Endothelial cell of umbilical vein (primary cell): Measurements from ENCODE around the gene GAB2. TPM values are rescaled to one million over a fixed set of nuclear protein-coding genes. Genes with fewer than 3 reads are reported as not detected.

Experiments
- BruUV-seq: library from RNA; stranded (reverse); fragments of 400-500 nt; replicated peaks from 2 replicates; lab custom pipeline; 2021; lab: Mats Ljungman, UMichigan
- CTCF ChIA-PET: fragments of 300-600, 350-600 bp; sonication (Branson Sonifier 250); formaldehyde crosslinking; loops from one replicate; lab custom pipeline; 2021; ENCODE audit warnings: antibody characterized with exemption, inconsistent platforms; lab: Charles Lee
- POLR2A ChIA-PET: fragments of 300-600, 350-600 bp; sonication (Branson Sonifier 250); formaldehyde crosslinking; loops from one replicate; lab custom pipeline; 2021; ENCODE audit warnings: antibody characterized with exemption, inconsistent platforms; lab: Charles Lee
- DNase-seq: peaks from one replicate; pipeline ENCODE4 v3.0.0-alpha.2; 2011; ENCODE audit warnings: low read depth, low spot score
- FAIRE-seq: peaks from 2 replicates; lab custom pipeline; 2011; peaks lifted over from hg19 to GRCh38; lab: Jason Lieb, UNC
- H2AFZ ChIP-seq: 2 replicates; pipeline ENCODE4 v1.6.0; 2012; ENCODE audit warnings: low read depth, low read length, control low read depth, inconsistent platforms
- H3K27ac ChIP-seq: 2 replicates; pipeline ENCODE4 v1.5.1; 2011; ENCODE audit warnings: low read depth, mild to moderate bottlenecking, control low read depth, low read length, moderate library complexity; ENCODE audit not compliant: insufficient read depth
- H3K27me3 ChIP-seq, 2 experiments: 2 replicates each; pipeline versions ENCODE4 v1.6.0 to v1.6.1; 2011; ENCODE audit warnings: low read length in 2 of 2, mixed read lengths in 1 of 2; ENCODE audit not compliant: control insufficient read depth in 2 of 2, insufficient read depth in 2 of 2
- H3K36me3 ChIP-seq, 2 experiments: 2 replicates in 1 of 2; 3 replicates in 1 of 2; pipeline ENCODE4 v1.5.1; 2011; ENCODE audit warnings: low read length in 2 of 2, mild to moderate bottlenecking in 1 of 2, moderate library complexity in 1 of 2; ENCODE audit not compliant: control insufficient read depth in 2 of 2, insufficient read depth in 2 of 2; ENCODE audit errors: extremely low read depth in 1 of 2
- H3K4me1 ChIP-seq: 3 replicates; pipeline ENCODE4 v1.5.1; 2011; ENCODE audit warnings: mild to moderate bottlenecking, low read length; ENCODE audit not compliant: control insufficient read depth, insufficient read depth; ENCODE audit errors: extremely low read depth
- H3K4me2 ChIP-seq: 2 replicates; pipeline ENCODE4 v1.6.1; 2011; ENCODE audit warnings: low read length, control low read depth, mixed read lengths; ENCODE audit not compliant: insufficient read depth
- H3K4me3 ChIP-seq, 3 experiments: fragments of 200-600 bp in 1 of 3; sonication (generic), shearing (Covaris generic) in 1 of 3; replicated peaks in 1 of 3; 2 replicates each; pipeline ENCODE4 v1.5.1; 2011 to 2016; ENCODE audit warnings: control low read depth in 3 of 3, low read length in 3 of 3, mild to moderate bottlenecking in 2 of 3, inconsistent platforms in 1 of 3, low read depth in 1 of 3, moderate library complexity in 1 of 3; ENCODE audit not compliant: insufficient read depth in 1 of 3
- H3K79me2 ChIP-seq: 2 replicates; pipeline ENCODE4 v1.6.0; 2012; ENCODE audit warnings: low read length, inconsistent platforms; ENCODE audit not compliant: control insufficient read depth, insufficient read depth
- H3K9ac ChIP-seq: replicated peaks from 2 replicates; pipeline ENCODE3; 2011; ENCODE audit warnings: low read length, control low read depth; ENCODE audit not compliant: insufficient read depth; ENCODE audit errors: extremely low read depth
- H3K9me1 ChIP-seq: replicated peaks from 3 replicates; pipeline ENCODE4 v1.6.0; 2011; ENCODE audit warnings: mild to moderate bottlenecking, low read length; ENCODE audit not compliant: control insufficient read depth, insufficient read depth; ENCODE audit errors: extremely low read depth
- H3K9me3 ChIP-seq: replicated peaks from 2 replicates; pipeline ENCODE4 v1.5.1; 2012; ENCODE audit warnings: low read length, inconsistent platforms; ENCODE audit not compliant: control insufficient read depth, insufficient read depth
- H4K20me1 ChIP-seq: replicated peaks from 2 replicates; pipeline ENCODE3; 2011; ENCODE audit warnings: mild to moderate bottlenecking, low read length; ENCODE audit not compliant: control insufficient read depth, insufficient read depth; ENCODE audit errors: extremely low read depth
- EZH2 ChIP-seq: IDR thresholded peaks from 2 replicates; pipeline ENCODE4 v1.6.1; 2012; ENCODE audit warnings: borderline replicate concordance, low read depth, mild to moderate bottlenecking, moderate library complexity, low read length, inconsistent platforms; ENCODE audit not compliant: severe bottlenecking
- FOS ChIP-seq: IDR thresholded peaks from 2 replicates; pipeline ENCODE4 v1.6.1; 2011; ENCODE audit warnings: mild to moderate bottlenecking, low read length, moderate library complexity, borderline replicate concordance; ENCODE audit not compliant: insufficient read depth
- POLR2A ChIP-seq: IDR thresholded peaks from 2 replicates; pipeline ENCODE4 v1.6.1; 2012; ENCODE audit warnings: low read depth, mild to moderate bottlenecking, control low read depth, low read length
- dilution Hi-C: fragments of 300-500 bp; cut with MboI; formaldehyde crosslinking; loops from one replicate; pipeline ENCODE4 v1.15.0; 2019; ENCODE audit warnings: low sequenced_read_pairs; ENCODE audit not compliant: extremely low pct_ligation_motif_present
- intact Hi-C: fragments of 100-400 bp; cut with micrococcal nuclease; formaldehyde crosslinking; loops from one replicate; pipeline ENCODE4 v1.10.0; 2022
- polyA plus RNA-seq, 4 experiments: library from polyadenylated mRNA; depleted of rRNA in 3 of 4; stranded (reverse) in 3 of 4; unstranded in 1 of 4; fragments of >200 nt; gene quantifications; 2 replicates each; pipeline versions ENCODE4 v1.2.1 to v1.2.3, GENCODE V29; 2011 to 2012; ENCODE audit warnings: missing spikeins in 1 of 4
- total RNA-seq: library from RNA; stranded (reverse); gene quantifications from 2 replicates; pipeline ENCODE4 v1.2.3, GENCODE V29; 2021
- TF ChIP-seq, protein P1 (sequence below), 2 donors: IDR thresholded peaks; 1 replicate in 1 of 2; 2 replicates in 1 of 2; pipeline ENCODE4 v1.5.1; 2011; ENCODE audit warnings: low read length in 2 of 2, mild to moderate bottlenecking in 2 of 2, moderate library complexity in 2 of 2, control low read depth in 1 of 2, inconsistent platforms in 1 of 2, low read depth in 1 of 2; ENCODE audit not compliant: insufficient read depth in 1 of 2; ENCODE audit errors: extremely low read depth in 1 of 2

The GAB2 gene
- total and polyA plus RNA-seq, 2 donors (not counting 3 experiments of a cell fraction or from before 2014, with no cell fraction given): 19.6 to 39.6 TPM

DNA sequence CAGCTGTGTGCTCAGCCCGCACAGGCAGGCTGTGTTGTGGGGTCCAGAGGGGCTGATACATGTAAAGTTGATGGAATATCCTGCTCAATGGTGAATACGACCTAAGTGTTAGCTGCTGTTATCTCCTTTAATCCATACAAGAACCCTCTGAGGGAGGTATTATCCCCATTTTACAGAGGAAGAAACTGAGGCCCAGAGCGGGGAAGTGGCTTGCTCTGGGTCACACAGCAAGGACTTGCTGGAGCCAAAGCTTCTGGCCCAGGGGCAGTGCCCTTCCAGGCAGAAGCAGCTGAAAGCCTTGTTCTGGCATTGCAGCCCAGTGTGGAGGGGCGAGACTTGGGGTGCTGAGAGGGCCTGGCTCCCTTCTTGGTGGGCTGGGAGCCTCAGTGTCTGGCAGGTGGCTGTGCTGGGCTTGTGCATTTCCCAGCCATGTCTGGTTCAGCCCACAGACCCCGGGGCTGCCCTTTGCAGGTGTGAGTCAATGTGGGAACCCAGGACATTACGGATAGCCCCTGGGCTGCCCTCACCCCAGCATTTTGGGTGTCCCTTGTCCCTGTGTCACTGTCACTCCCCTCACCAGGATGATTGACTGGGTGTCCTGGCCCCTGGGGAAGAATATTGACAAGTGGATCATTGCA, 218.5 kb downstream of the GAB2 start:
- Histone ChIP-seq H2AFZ (no peak overlapping the region), H3K9ac (no peak overlapping the region), H3K27me3 (no peaks in the 10 kb centered on the region), H3K27ac (no peak overlapping the region), H3K4me1 (peaks cover 5% of the 10 kb centered on the region), H3K9me1 (no peaks in the 10 kb centered on the region), H3K4me2 (no peak overlapping the region), H4K20me1 (no peaks in the 10 kb centered on the region), H3K36me3 (peaks cover 0 to 16% of the 10 kb centered on the region in 2 experiments), H3K9me3 (no peaks in the 10 kb centered on the region), H3K79me2 (no peaks in the 10 kb centered on the region), H3K4me3 (no peak overlapping the region)
- BruUV-seq: no TSS peak
- intact Hi-C loops (no loop called here), dilution Hi-C loops (no loop called here)
- FAIRE-seq (no peak), DNase-seq (no peak)
- ChIA-PET CTCF (interaction anchor here (2.3 kb wide), 1 partner anchor 365 kb away, joined by 9 read pairs; no protein-coding TSS in a partner anchor), POLR2A (no interaction called here)
- TF ChIP-seq, protein P1, sequence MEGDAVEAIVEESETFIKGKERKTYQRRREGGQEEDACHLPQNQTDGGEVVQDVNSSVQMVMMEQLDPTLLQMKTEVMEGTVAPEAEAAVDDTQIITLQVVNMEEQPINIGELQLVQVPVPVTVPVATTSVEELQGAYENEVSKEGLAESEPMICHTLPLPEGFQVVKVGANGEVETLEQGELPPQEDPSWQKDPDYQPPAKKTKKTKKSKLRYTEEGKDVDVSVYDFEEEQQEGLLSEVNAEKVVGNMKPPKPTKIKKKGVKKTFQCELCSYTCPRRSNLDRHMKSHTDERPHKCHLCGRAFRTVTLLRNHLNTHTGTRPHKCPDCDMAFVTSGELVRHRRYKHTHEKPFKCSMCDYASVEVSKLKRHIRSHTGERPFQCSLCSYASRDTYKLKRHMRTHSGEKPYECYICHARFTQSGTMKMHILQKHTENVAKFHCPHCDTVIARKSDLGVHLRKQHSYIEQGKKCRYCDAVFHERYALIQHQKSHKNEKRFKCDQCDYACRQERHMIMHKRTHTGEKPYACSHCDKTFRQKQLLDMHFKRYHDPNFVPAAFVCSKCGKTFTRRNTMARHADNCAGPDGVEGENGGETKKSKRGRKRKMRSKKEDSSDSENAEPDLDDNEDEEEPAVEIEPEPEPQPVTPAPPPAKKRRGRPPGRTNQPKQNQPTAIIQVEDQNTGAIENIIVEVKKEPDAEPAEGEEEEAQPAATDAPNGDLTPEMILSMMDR (IDR thresholded peaks at IDR 0.05; ENCODE audit: extremely low read depth in 1 of 2, insufficient read depth in 1 of 2, low read depth in 1 of 2, low read length in 2 of 2): no peak

DNA sequence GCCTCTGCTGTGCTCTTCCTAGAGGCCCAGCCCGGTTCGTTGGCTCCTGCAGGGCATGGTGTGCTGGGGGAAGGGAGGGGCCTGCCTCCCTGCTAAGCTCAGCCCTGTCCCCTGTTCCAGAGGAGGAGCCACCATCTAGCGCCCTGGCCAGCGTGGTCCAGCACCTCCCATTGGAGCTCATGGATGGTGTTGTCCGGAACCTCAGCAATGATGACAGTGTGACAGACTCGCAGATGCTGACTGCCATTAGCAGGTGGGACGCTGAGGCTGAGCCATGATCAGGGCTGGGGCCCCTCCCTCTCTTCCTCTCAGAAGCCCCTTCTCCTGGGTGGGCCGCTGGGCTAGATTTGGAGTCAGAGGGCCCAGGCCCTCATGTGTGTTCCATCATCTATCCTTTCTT, 219.8 kb downstream of the GAB2 start:
- Histone ChIP-seq H3K9ac (no peak overlapping the region), H3K36me3 (peaks cover 0 to 16% of the 10 kb centered on the region in 2 experiments), H2AFZ (no peak overlapping the region), H3K4me1 (peaks cover 9% of the 10 kb centered on the region), H3K27me3 (no peaks in the 10 kb centered on the region), H3K79me2 (peaks cover under 1% of the 10 kb centered on the region), H3K9me3 (no peaks in the 10 kb centered on the region), H3K27ac (no peak overlapping the region), H3K4me3 (no peak overlapping the region), H4K20me1 (no peaks in the 10 kb centered on the region), H3K9me1 (no peaks in the 10 kb centered on the region), H3K4me2 (no peak overlapping the region)
- no peak for TF ChIP-seq POLR2A
- TF ChIP-seq EZH2: no peak
- no peak for TF ChIP-seq FOS
- POLR2A ChIA-PET: no interaction called here
- dilution Hi-C loops: no loop called here
- no peak for DNase-seq
- CTCF ChIA-PET: no interaction called here
- no TSS peak for BruUV-seq
- FAIRE-seq: no peak
- intact Hi-C loops: no loop called here
